ENCODE measurements around the gene BRAF.
"Not testable (repeated sequence)": the region's sequence is repeated elsewhere in the genome, so short reads cannot be mapped to it uniquely, and the experiment has no call there.

BRAF gene

DNA sequence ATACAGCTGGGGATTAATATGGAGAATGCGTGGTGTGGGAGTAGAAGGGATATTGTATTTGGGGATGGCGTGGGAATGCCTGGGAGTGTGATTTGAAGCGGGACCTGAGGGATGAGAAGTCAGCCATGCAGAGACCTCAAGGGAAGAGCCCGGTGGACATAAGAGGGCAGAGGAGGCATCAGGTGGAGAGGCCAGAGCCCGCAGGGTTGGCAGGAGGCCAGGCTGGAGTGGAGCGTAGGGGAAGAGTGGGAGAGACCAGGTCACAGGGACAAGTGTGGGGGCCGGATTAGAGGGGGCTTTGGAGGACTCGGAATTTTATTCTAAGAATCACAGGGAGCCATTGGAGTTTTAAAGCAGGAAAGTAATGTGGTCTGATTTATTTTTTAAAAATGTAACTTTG, 226.3 kb downstream of the BRAF start:
- peak; percentile 23 for DNase-seq

DNA sequence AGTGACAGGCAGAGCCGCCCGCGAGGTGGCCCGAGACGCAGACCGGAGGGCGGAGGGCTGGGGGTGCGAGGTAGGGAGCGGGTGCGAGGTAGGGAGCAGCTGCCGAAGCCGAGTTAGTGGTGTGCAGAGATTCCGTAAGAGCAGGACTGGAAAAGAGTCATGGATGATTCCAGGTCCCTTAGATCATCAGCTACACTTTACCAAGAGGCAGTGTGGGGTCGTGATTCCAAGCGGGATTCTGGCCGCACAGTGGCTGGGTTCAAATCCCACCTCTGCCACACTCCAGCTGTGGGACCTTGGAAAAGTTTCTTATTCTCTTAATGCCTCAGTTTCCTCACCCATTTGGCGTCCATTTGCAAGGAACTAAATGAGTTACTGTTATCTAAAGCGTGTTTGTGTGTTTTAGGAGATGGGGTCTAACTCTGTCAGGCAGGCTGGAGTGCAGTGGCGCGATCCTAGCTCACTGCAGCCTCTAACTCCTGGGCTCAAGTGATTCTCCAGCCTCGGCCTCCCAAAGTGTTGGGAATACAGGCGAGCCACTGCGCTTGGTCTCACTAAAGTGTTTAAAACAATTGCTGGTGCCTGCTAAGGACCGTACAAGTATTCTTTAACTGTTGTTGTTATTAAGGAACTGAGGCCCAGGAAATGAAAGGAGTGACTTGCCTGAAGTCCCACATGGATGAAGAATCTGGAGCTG, 227.1 kb downstream of the BRAF start:
- DNase-seq, result no peak

DNA sequence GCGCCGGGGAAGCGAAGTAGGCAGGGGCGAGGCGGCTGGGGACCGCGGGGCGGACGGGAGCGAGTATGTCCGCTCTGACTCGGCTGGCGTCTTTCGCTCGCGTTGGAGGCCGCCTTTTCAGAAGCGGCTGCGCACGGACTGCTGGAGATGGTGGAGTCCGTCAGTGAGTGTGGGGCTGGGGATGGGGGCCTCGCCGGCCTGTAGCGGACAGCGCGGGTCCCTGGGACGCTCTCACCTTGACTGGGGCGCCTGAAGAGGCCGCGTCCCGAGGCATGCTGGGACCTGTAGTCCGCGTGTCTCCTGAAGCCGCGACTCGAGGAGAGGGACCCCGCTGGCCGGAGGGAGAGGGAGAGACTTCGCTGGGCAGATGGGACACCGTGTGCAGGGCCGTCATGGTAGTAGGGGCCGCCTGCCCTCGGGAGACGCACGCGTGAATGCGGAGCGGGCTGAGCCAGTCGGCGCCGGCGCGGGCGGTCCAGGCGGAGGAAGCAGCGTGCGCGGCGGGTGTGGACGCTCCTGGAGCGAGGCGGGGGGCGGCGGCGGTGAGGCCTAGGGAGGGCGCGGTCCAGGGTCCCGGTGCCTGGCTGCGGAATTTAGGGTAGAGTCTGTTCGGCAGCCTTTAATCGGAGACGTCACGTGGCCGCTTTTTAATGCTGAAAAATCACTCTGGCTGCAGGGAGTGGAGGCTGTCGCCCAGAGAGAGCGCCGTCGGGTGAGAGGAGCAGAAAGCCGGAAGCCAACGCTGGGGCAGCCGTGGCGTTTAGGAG, 227.9 kb downstream of the BRAF start, which contains the start of gene NDUFB2:
Gene NDUFB2, plus strand, starts transcription at position 29 of the 767 bp plus-strand sequence. Its CDS starts 37 bp downstream, at position 66.
- peak; percentile 76 for DNase-seq

DNA sequence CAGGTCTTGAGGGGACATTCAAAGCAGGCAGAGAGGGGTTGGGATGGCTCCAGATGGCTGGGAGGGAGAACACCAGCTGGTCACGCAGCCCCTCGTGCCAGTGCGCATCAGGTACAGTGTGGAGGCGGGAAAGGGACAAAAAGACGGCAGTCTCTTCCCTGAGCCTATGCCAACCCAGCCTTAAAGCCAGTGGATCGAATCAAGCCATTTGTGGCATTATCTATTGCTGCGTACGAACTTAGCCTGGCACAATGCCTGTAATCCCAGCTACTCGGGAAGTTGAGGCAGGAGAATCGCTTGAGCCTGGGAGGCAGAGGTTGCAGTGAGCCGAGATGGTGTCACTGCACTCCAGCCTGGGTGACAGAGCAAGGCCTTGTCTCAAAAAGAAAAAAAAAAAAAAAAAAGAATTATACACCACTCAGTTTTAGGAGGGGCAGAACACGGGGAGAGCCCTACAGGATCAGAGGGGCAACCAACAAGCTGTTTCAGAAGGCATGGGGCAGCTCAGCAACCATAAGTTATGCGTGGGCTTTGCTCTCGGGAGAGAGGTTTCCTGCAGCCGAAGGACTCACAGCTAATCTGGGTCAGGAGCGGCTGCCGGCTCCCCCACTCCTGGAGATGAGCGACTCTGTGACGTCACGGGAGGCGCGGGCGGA, 228.6 kb downstream of the BRAF start:
- peak; percentile 86 for DNase-seq

DNA sequence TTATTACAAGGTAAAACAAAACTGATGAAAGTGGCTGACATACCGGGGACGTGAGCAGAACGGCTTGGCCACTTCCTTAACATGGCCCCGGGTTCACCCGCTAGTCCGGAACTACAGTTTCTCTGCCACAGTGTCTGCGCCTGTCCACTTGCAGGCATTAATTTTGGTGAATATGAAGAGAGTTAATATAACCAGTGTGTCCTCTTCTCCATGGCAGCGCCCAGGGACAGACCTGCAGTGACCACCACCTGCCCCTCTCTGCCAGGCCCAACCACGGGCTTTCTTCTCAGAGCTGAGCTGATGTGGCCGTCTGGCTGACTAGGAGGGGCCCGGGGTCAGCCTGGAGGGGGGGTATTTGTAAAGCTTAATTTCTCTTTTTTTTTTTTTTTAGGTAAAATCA, 229.3 kb downstream of the BRAF start:
- no peak for DNase-seq

DNA sequence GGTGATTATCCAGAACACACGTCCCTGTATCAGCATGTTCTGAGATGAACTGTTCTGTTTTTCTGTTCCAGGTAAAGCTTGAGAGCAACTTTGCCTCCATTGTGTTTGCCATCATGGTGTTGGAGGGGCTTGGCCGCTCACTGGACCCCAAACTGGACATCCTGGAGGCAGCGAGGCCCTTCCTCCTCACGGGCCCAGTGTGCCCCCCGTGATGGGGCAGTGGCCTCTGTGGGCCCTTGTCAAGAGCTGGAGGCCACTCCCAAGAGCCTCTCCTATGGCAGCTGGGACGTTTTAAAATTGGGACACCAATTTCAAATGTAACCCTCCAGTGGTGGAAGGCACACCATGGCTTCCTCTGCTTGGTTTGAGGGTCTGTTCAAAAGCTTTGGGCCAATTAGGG, 230.1 kb downstream of the BRAF start:
- no peak for DNase-seq

DNA sequence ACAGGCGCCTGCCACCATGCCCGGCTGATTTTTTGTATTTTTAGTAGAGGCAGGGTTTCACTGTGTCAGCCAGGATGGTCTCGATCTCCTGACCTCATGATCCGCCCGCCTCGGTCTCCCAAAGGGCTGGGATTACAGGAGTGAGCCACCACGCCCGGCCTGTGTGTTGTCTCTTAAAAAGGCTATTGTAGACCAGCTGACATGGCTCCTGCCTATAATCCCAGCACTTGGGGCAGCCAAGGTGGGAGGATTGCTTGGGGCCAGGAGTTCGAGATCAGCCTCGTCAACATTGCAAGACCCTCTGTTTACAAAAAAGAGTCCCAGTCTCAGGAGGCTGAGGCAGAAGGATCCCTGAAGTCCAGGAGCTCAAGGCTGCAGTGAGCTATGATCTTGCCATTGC, 230.9 kb downstream of the BRAF start:
- DNase-seq, result not testable (repeated sequence)

DNA sequence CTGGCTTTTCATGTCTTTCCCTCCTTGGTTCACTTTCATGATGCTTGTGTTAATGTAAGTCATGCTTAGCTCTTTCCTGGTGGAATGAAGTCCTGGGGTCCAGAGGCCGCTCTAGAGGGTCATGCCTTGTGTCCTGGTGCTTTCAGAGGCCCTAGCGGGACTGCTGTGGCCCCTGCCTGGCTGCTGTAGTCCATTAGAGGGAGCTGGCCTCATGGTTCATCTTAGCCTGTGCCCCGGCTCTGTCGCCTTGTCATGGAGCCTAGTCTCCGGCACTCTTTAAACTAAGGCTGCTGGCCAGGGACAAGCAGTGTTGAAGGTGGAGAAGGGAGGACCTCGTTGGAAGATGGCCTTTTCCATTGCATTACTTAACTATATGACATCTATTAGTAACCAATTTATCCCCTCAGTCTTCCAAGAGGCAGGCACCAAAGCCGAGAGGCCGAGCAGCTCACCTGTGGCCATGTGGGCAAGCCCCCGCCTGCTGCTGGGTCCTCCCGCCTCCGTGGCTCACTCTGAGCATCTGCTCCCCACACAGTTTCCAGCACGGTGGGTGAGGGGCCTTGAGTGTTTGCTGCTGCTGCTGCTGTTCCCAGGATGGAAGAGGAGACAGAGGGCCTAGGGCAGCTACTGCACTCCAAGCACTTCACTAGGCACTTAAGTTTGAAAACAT, 233.2 kb downstream of the BRAF start:
- no peak for DNase-seq

DNA sequence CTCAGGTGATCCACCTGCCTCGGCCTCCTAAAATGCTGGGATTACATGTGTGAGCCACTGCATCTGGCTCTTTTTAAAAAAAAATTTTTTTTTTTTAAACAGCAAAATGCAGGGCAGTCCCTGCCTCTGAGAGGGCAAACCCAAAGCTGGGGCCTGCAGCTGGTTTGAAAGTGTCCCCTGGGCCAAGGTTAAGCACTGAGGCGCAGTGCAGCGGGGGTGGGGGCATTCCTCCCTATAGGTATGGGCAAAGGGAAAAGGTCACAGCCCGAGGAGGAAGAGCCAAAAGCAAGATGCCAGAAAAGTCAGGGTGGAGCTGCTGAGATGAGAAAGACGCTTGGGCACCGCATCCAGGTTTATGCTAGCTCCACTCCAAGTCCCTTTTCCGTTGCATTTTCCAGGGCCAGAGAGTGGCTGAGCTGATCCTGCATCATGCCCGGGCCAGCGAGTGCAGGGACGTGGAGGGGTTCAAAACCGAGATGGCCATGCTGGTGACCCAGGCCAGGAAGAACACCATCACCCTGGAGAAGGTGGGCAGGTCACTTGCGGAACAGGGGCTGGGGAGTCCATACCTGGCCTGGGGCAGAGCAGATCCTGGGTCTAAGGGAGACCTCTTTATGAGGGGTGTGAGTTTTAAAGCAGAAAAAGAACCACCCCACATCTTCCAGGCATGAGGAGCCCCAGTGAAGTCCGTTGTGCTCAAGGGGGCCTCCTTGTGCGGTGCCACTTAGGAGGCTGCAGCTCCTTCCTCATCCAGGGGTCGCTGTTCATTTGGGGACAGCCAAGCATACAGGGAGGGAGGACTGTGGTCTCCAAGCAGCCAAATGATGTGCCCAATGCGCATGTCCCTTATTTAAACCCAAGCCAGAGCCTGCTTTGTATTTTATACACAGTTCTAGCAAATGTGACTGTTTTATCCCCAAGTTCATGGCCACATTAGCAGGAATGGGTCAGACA, 235.3 kb downstream of the BRAF start:
- DNase-seq, result no peak

DNA sequence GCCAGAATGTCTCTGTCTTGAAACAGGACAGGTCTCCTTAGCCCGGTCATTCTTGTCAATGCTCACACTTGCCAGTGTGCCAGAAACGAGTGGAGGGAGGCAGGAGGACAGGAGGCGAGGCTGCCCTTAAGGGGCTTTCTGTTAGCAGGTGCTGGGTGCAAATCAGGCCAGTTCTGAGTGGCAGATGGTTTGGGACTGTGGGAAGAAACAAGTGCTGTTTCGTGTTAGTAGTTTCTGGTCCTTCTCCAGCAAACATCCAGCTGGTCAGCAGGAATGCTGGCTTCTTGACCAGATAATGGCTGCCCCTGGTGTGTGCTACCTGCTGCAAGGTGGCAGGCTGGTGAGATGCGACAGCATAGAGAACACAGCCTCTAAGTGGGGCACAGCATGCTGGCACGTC, 236.4 kb downstream of the BRAF start:
- no peak for DNase-seq

DNA sequence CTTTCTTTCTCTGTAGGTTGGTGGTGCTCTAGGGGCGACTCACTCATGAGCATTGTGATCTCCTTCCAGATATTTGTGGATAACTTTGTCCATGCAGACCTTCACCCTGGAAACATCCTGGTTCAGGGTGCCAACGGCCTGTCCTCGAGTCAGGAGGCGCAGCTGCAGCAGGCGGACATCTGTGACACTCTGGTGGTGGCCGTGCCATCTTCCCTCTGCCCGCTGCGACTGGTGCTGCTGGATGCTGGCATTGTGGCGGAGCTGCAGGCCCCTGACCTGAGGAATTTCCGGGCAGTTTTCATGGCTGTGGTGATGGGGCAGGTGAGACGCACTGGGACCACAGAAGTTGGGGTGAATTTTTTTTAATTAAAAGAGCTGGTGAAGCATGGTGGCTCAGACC, 237.8 kb downstream of the BRAF start:
- no peak for DNase-seq

DNA sequence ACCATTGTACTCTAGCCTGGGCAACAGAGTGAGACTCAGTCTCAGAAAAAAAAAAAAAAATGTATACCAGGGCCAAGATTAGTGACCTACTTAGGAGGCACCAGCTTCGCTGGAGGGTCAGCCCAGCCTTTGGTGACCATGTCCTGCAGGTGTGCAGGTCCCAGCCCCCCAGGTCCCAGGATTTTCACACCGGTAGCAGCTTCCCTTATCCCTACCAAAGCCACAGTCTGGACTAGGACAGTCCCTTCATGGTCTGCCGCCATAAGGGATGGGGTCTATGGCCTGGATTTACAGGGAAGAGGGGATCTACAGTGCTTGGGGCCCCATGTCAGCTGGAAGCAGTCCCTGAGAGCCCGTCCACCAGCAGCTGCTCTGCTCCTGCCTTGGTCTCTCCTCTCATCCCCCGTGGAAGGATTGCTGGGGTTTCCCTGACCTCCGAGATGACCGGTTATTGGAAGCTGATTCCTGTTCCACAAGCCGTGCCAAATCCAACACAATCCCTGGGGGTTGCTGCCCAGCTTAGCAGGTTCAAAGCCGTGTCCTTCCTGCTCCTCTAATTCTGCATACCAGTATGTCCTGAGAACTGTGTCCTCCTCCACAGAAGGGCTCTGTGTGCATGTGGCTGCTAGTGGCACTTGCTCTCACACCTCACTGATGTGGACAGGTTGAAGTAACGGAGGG, 239.2 kb downstream of the BRAF start:
- no peak for DNase-seq

DNA sequence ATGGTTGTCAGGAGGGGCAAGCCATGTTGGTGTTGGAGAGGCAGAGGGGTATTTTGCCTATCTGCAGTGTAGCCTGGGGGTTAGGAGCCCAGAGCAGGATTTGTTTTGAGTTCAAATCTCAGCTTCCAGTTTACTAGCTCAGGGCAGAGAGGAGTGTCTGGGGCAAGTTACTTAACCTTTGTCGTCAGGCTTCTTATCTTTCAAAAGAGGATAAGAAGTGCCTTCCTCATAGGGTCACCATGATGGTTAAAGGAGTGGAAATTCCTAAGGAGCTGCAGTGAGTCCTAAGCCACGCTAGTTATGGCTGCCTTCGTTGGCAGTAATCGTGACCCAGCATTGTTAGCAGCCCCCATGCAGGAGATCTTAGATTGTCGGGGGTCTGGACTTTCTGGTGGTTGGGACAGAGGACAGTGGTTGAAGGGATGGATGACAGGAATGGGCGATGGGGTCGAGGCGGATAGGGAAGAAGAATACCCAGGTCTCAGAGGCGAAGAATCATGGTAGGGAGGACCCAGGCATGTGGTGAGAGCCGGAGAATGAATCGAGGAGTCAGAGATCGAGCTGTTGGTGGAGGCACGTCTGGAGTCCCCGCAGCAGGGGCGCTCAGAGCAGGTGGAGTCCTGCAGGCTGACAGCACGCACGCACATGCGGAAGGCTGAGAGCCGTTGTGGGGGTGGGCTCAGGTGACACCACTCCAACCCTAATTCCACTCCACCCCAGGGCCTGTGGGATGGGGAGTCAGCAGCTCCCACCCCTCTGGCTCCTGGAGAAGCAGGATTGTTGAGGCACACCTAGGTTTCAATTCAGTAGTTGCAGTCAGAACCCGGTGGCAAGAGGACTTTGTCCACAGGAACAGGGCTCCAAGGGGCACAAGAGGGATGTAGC, 240.4 kb downstream of the BRAF start:
- DNase-seq, result no peak

DNA sequence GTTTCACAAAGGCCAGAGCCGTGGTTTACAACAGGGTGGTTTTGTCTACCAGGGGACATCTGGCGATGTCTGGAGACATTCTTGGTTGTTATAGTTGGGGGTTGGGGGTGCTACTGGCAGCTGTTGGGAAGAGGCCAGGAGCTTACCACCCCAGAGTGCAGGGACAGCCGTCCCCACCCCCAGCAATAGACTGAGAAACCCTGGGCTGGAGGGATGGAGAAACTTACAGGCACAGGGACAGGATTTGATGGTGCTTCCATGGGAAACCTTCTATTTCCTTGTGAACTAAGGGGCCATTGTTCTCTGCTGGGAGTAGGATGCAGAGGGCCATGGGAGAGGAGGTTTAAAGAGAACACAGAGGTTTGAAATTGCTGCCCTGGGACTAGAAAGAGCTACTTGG, 241.1 kb downstream of the BRAF start:
- DNase-seq, result no peak

DNA sequence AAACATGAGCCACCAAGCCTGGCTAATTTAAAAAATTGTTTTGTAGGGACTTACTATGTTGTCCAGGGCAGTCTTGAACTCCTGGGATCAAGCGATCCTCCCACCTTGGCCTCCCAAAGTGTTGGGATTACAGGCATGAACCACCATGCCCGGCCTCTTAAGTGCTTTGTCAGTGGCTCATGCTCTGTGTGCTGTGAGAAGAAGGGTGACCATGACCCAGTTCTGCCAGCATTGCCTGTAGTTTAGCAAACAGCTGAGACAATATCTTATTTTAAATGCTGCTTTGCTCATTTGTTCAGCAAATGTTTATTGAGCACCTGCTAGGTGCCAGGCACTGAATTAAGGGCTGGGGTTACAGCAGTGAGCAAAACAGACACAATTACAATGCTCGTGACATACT, 243.0 kb downstream of the BRAF start:
- DNase-seq, result no peak

DNA sequence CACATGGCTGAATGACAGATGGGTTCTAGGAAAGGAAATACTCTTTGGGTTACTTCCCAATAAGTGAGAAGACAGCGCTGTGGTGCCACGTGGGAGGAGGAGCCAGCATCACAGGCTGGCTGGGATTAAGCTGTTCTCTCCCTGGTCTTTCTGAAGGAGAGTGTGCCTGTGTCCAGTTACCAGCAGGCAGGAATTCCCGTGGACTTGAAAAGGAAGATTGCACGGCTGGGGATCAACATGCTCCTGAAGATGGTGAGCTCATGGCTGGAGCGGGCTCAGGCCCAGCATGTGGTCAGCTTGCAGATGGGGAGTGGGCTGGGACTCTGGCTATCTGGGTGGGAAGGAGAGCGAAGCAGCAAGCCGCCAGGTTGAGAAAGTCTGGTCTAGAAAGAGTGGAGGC, 243.8 kb downstream of the BRAF start:
- no peak for DNase-seq

DNA sequence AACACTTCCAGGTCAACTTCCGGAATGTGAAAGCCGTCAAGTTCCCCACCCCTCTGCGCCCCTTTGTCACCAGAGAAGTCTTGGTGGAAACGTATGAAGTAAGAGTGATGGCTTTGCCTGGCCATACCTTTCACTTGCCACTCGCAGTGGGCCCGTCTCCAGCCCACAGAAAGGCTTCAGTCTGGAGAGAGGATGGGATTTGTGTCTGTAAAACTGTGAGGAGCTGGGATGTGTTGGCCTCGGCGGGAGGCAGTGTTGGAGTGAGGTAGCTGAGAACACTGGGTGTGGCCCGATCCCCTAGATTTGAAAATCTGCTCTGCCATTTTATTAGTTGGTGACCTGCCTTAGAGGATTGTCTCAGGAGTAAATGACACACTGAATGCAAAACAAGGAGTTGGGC, 245.5 kb downstream of the BRAF start:
- DNase-seq, result no peak

DNA sequence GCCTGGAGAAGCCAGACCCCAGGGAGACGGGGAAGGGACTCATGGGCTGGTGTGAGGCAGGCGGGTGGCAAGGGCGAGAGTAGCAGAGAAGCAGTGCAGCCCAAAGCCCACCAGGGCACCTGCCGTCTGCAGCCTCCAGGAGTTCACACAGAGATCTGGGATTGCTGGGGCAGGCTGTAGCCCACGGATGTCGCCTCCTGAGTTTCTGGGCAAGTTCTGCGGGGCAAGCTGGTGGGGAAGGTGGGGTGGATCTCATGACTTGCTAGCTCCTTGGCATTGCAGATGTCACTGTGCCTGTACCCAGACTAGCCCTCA, 246.0 kb downstream of the BRAF start:
- no peak for DNase-seq

DNA sequence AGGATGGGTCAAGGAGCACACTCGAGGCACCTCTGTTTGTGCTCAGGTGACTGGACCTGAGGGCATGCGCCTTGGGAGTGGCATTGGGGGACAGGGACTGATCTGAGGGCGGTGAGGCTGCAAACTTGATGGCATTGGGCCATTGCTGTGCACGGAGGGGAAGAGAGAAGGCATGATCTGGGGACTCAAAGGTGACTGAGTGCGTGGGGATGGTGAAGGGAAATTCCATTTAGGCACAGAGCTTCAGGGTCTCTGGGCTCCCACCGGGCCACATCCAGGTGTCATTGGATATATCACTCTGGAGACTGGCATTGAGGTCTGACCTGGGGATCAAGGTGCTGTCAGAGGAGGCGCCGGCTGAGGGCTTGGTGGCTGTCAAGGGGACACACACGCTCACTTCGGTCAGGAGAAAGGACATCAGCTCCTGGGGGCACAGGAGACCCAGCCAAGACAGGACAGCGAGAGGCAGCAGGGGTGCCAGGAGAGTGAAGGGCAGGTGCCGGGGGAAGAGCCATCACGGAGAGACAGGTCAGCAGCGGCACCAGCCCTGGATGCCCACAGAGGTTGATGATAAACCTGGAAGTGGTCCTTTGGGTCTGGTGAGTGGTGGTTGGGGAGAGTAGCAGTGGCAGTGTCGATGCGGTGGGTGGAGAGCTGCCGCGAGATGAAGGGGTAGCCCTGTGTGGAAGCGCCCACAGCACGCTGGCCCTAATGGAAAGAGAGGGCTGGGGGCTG, 246.5 kb downstream of the BRAF start:
- DNase-seq, result no peak

DNA sequence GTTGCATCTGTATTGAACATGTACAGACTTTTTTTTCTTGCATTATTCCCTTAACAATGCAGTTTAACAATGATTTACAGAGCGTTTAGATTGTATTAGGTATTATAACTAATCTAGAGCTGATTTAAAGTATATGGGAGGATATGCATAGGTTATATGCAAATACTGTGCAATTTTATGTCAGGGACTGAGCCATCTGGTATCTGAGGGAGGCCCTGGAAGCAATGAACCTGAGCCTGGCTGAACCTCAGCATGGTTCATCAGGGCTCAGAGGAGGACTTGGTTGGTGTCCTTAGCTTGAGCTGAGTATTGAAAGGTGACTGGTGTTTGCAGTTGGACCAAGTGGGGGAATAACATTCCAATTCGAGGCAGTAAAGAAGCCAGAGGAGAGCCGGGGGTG, 247.2 kb downstream of the BRAF start:
- DNase-seq, result no peak

All from DMS79 treated with DMSO at 0.1 percent for 48 hours (cell line).